ENCODE data around the gene ZBTB46.

DNA sequence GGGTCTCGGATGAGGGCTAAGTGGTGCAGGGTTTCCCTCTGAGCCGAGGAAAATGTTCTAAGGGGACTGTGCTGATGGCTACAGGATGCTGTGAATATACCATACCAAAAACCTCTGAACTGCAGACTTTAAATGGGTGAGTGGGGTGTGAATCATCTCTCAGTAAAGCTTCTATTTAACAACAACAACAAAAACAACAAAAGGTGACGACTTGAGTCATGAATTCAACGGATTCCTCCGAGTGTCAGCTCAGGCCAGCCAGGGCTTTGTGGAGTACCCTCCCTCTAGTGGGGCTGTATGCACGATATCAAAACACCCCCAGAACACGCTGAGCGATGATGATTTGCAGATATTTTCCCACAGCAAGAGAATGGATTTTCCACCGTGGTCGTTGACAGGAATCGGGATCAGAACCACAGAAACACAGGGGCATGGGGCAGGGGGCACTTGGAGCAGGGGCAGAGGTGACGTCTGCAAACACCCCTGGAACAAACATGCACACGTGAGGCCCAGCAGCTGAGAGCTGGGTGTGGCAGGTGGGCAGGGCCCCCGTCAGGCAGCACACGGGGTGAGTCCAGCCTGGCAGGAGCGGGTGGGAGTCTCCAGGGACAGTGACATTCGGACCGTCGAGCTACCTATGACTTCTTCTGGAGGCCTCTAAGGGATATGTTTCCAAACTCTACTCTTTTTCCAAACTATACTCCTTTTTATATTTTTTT is 52.9 kb downstream of the ZBTB46 start:
- TF ChIP-seq, protein P1, sequence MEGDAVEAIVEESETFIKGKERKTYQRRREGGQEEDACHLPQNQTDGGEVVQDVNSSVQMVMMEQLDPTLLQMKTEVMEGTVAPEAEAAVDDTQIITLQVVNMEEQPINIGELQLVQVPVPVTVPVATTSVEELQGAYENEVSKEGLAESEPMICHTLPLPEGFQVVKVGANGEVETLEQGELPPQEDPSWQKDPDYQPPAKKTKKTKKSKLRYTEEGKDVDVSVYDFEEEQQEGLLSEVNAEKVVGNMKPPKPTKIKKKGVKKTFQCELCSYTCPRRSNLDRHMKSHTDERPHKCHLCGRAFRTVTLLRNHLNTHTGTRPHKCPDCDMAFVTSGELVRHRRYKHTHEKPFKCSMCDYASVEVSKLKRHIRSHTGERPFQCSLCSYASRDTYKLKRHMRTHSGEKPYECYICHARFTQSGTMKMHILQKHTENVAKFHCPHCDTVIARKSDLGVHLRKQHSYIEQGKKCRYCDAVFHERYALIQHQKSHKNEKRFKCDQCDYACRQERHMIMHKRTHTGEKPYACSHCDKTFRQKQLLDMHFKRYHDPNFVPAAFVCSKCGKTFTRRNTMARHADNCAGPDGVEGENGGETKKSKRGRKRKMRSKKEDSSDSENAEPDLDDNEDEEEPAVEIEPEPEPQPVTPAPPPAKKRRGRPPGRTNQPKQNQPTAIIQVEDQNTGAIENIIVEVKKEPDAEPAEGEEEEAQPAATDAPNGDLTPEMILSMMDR (IDR thresholded peaks at IDR 0.05) = no peak
- TF ChIP-seq POLR2A (IDR thresholded peaks at IDR 0.05) = no peak
- TF ChIP-seq EP300 (IDR thresholded peaks at IDR 0.05) = no peak
